NCI-H748 (cell line): ENCODE data around the gene RHD.
"Not testable (repeated sequence)": the region's sequence is repeated elsewhere in the genome, so short reads cannot be mapped to it uniquely, and the experiment has no call there.

Experiments used
- DNase-seq: peaks from one replicate; lab custom pipeline; 2025; ENCODE audit not compliant: unreplicated experiment; lab: John Stamatoyannopoulos, UW

The RHD gene

DNA sequence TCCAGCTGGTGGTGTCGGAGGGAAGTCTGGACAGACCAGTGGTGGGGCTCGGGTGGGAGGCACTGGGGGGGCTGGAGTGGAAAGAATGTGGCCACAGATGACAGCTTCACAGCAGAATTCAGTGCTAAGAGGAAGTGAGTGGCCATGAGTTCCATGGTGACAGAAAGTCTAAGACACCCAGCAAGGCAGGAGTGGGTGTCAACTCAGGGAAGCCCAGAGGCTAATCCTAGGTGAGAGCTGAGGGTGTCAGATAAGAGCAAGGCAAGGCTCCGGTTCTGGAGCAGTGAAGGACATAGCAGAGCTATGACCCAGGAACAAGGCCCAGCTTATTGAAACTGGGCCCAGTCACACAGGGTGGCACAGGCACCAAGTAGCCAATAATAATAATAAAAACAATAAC, 30.0 kb downstream of the RHD start:
- not testable (repeated sequence) for DNase-seq

DNA sequence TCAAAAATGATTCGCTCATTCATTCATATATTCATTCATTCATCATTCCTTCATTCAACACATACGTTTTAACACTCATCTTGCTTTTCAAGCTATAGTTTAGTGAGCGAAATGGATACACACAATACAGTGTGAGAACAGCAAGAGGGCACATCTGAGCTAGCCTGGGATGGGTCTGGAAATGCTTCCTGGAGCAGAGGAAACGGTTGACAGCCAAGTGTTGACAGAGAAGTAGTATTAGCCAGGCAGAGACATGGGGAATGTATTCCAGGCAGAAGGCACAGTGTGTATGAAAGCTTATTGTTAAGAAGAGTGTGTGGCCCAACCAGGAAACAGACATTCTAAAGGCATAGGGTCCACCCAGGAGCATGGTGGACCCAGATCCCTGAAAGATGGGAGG, 32.6 kb downstream of the RHD start:
- not testable (repeated sequence) for DNase-seq

DNA sequence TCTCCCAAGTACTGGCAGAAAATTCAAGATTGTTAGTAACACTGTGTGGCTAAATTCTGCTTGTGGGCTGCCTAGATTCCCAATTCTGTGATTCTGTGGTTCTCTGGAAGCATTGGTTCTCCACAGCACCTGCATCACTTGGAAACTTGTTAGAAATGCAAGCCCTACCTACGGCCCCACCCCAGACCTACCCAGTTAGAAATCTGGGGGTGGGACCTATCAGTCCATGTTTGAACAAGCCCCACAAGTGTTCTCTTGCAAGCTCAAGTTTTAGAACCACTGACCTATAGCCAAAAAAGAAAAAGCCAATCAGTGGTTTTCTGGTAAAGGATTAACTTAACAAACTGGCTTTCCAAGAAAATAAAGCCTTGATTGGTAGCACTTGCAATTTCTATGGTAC, 35.9 kb downstream of the RHD start:
- not testable (repeated sequence) for DNase-seq

DNA sequence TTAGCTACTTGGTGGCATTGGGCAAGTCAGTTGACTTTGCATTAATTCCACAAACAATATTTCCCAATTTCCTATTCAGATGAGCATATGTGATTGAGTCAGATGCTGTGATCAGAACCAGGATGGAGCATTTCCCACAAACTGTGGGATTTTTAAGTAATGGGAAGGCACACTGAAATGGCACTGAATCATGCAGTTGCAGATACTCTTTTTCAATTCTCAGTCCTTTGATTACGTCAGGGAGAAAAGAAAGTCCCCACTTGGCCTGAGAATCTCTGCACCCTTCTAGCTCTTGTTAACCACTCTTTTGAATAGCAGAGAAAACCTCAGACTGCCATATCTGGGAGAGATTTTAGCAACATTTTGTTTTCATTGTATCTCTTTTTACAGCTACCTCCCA, 36.8 kb downstream of the RHD start:
- DNase-seq: not testable (repeated sequence)

DNA sequence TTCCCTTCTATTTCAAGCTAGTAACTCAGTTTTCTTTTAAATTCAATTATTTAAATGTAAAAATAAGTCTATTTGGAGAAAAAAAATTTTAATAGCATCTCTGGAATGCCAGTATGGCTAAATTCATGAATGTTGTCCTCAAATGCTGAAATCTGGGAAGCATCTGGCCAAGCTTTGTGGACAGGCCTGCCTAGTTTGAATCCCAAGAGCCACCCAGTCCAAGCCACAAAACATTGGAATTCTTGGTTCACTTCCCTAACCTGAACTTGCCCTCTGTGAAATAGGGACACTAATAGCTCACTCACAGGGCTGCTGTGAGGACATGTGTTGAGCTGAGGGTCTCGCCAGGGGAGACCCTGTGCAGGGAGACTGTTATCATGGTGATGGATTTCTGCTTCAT, 37.2 kb downstream of the RHD start:
- DNase-seq: not testable (repeated sequence)

DNA sequence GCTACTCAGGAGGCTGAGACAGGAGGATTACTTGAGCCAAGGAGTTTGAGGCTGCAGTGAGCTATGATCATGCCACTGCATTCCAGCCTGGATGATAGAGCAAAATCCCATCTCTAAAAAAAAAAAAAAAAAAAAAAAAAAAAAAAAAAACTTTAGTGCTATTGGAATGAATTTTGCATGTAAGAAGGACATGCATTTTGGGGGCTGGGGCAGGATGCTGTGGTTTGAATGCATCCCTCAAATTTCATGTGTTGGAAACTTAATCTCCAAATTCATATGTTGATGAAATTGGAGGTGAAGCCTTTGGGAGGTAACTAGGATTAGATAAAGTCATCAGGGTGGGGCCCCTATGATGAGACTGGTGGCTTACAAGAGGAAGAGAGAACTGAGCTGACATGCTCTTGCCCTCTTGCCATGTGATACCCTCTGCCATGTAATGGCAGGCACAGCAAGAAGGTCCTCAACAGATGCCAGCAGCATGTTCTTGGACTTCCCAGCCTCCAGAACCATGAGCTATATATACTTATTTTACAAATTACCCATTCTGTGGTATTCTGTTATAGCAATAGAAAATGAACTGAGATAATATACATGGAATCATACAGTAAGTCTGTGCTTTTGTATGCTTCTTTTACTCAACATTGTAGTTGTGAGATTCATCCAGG, 40.6 kb downstream of the RHD start:
- not testable (repeated sequence) for DNase-seq

DNA sequence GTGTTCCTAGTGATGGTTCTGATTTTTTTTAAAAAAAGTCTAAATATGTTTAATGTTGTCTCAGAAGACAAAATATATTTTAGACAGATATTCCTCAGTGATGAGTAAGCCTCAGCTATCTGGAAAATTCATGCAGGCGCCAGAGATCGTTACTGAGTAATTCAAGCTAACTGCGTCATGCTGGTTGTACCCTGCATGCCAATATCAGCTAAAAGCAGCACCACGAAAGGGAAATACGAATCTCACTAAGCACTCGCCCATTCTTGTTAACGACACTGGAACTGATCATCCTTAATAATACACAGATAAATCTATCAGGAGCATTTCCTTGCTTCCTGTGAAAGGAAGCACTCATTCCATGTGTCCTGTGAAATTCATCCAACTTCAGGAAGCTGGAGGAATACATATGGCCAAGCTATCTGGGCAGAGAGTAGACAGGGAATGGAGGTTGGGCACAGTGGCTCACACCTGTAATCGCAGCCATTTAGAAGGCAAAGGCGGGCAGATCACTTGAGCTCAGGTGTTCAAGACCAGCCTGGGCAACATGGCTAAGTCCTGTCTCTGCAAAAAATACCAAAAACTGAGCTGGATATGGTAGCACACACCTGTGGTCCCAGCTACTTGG, 48.1 kb downstream of the RHD start:
- not testable (repeated sequence) for DNase-seq

DNA sequence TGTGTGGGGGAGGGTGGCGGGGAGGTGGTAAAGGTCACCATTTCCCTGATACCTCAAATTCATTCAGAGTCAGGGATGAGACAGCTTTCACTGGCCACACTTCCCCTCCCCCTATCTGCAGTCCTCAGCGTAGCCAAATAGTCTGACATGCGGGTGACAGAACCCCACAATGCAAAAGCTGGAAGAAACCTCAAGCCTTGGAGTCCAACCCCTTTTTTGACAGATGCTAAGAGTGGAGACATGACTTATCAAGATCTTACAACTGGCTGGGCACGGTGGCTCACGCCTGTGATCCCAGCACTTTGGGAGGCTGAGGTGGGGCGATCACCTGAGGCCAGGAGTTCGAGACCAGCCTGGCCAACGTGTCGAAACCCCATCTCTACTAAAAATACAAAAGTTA, 49.8 kb downstream of the RHD start:
- DNase-seq: not testable (repeated sequence)

DNA sequence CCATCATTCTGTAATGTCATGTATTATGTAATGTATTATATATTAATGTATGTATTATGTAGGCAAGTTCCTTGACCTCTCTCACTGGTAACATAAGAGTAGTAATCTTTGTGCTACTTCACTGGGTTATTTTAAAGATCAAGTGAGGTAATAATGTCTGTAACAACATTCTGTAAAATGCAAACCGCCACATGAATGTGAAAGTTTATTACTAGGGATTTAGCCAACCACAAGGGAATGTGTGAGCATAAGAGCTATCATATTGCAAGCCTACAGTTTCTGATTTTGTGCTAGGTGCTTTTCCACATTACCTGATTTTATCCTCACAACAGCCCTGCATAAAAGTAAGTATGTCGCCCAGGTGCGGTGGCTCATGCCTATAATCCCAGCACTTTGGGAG, 52.1 kb downstream of the RHD start:
- DNase-seq: not testable (repeated sequence)

DNA sequence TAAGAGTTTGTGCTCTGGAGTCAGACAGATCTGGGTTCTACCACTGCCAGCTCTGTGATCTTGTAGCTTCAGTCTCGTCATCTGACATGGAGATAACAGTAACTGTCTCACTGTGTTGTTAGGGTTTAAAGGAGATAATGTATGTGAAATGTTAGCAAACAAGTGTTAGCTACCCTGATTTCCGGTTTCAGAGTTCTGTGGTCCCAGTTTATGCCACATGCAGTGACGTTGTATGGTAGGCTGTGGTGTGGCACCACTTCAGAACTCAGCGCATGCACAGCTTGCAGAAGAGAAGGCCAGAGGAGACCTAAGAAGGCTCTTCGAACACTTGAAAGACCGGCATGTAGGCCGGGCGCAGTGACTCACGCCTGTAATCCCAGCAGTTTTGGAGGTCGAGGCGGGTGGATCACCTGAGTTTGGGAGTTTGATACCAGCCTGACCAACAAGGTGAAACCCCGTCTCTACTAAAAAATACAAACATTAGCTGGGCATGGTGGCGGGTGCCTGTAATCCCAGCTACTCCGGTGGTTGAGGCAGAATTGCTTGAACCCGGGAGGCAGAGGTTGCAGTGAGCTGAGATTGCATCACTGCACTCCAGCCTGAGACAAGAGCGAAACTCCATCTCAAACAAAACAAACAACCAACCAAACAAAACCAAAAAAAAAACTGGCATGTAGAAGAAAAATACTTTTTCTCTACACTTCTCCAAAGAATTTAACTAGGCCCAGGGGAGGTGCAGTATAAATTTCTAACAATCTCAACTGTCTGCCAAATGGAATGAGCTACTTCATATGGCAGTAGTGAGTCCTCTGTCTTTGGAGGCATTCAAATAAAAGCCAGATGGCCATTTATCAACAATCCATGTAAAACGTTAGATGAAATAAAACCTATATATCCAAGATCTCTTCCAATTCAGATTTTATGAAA, 55.8 kb downstream of the RHD start:
- not testable (repeated sequence) for DNase-seq

DNA sequence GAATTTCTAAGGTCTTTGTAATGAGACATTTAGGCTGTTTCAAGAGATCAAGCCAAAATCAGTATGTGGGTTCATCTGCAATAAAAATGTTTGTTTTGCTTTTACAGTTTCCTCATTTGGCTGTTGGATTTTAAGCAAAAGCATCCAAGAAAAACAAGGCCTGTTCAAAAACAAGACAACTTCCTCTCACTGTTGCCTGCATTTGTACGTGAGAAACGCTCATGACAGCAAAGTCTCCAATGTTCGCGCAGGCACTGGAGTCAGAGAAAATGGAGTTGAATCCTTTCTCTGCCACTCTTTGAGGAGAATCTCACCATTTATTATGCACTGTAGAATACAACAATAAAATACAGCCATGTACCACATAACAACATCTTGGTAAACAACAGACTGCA, 56.5 kb downstream of the RHD start:
- not testable (repeated sequence) for DNase-seq

DNA sequence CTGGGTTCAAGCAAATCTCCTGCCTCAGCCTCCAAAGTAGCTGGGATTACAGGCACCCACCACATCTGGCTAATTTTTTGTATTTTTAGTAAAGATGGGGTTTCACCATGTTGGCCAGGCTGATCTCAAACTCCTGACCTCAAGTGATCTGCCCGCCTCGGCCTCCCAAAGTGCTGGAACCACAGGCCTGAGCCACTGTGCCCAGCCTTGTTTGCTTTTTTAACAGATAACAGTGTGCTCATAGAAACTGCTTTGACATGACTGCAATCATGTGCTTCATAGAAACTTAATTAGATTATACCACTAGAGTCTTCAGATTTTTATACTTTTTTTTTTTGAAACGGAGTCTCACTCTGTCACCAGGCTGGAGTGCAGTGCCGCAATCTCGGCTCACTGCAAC, 57.0 kb downstream of the RHD start:
- DNase-seq: not testable (repeated sequence)

DNA sequence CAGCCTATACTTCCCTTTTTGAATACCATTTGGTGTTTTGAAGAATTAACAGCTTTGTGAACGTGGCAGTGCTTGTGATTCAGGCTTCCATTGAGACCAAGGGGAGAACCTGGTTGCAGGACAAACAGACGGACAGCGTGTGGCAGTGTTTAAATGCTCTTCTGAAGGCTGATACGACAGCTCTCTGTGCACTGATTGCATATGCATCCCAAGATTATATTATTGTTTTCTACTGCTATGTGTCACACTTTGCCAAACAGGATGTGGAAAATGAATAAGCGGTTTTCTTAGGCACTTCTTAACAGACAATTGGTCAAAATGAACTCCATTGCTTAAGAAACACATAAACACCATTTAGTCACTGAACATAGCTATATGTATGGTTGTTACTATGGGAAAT, 57.6 kb downstream of the RHD start:
- DNase-seq: not testable (repeated sequence)

DNA sequence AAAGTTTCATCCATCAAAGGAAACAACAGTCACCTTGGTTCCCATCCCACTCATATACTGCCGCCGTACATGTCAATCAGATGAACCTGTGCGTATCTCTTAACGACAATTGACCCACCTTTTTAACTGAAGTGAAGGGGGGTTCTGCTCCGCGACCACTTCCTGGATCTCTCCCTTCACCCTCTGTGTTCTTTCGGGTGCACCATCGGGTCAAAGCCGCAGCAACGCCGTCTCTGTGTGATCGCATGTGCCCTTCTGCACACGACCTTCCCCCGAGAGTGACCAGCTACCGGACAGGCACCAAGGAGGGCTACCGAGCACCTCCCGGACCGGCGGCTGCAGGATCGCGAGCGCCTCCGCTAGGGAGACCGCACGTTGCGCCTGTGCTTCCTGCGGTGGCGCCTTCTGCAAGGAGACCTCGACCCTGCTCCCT, 64.6 kb downstream of the RHD start:
- DNase-seq: peak; percentile 42

DNA sequence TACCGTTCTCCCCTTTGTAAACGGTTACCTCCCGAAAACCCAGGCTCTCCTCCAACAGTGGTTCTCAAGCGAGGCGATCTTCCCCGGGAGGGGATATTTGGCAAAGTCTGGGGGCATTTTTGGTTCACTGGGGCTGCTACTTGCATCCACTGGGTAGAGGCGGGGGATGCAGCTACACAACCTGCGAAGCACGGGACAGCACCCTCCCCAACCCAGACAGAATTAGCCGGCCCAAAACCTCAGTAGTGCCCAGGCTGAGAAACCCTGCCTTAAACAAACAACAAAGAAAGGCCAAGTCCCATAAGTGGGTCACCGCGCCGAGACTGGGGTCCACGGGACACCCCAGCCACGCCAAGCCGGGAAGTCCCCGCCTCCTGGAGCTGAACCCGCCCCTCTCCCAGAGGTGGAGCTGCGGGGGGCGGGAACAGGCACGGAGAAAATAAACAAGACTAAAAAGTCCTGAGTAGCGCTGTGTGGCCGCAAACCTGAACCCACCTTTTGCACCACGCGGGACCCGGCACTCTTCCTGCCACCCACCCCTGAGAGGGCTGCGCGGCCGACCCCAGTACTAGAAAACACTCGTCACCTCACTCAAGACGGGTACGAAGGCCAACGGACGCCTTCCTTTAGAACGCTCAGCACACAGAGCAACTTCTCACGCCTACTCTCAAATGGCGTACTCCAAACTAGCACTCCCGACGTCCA, 65.3 kb downstream of the RHD start:
- DNase-seq: not testable (repeated sequence)

DNA sequence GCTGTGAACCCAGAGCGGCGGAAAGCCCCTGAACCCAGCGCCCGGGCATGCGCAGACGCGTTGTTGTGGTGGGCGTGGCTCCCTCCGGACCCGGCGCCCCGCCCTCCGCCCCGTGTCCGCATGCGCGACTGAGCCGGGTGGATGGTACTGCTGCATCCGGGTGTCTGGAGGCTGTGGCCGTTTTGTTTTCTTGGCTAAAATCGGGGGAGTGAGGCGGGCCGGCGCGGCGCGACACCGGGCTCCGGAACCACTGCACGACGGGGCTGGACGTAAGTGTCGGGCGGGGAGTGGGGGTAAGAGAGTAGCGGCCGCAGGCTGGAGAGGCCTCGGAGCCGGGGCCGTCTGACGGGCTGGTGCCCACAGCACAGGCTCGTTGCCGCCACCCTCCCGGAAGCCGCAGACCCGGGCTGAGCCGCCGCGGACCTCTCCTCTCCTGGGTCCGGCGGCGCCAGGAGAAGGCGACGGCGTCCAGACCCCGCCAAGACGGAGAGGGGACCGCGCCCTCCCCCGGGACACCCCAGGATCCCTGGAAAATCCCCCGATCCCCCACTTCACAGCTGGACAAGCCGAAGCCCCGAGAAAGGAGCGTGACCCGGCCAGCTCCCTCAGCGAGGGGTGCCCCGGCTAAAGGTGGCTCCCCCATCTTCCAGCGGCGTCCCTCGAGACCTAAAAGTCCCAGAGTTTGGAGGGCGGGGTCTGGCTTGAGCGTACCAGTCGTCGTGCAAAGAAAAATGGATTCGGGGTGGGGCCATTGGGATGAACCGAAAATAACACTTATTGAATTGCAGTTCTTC, 66.1 kb downstream of the RHD start, which contains the start of gene TMEM50A:
TMEM50A (plus strand) TSS at position 147 of the 794 bp plus-strand sequence. CDS start 2,153 bp downstream, outside the sequence.
- peak; percentile 82 for DNase-seq

DNA sequence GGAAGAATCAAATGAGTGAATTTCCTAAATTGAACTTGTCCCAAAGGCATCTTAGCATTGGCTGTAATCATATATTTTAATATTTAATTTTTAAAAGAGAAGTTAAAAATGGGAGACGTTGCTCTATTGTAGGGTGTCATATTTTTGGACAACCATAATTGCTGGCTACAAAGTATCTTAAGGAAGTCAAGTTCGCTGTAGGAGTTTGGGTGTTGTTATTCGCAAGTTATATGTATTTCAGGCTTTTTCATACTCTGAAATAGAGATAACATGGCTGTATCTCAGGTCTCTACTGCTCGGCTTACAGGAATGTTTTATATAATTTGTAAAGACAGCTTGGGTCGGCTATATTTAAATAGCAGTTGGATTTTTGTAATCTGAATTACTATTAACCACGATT, 66.7 kb downstream of the RHD start:
- DNase-seq: peak; percentile 17

DNA sequence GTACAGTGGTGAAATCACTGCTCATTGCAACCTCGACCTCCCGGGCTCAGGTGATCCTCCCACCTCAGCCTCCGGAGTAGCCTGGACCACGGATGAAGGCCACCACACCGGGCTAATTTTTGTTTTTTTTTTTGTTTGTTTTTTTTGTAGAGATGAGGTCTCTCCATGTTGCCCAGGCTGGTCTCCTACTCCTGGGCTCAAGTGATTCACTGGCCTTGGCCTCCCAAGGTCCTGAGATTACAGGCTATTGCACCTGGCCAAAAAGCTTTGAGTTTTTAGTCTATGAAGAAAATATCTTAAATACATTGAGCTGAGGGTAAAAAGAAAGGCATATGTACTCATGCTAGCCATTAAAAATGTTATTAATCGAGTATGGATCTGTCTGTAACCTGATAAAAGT, 69.4 kb downstream of the RHD start:
- no peak for DNase-seq

DNA sequence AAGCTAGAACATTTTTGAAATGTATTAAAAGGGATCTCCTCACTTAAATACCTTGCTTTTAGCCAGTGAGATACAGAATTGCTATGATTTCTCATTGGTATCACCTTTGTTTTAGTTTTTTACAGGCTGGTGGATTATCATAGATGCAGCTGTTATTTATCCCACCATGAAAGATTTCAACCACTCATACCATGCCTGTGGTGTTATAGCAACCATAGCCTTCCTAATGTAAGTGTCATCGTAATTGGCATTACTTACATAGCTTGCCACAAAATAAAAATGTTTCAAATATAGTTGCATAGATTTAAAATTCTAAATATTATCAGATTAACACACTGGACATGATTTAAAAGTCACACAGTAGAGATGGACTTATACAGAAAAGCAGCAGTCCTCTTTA, 70.5 kb downstream of the RHD start:
- no peak for DNase-seq

DNA sequence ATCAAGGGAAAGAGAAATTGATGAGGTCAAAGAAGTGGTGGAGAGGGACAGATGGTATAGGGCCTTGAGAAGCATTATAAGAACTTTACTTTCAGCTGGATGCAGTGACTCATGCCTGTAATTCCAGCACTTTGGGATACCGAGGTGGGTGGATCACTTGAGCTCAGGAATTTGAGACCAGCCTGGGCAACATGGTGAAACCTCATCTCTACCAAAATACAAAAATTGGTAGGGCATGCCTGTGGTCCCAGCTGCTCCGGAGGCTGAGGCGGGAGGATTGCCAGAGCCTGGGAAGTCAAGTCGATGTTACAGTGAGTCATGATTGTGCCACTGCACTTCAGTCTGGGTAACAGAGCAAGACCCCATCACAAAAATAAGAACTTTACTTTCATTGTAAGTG, 71.6 kb downstream of the RHD start:
- DNase-seq: no peak
